Activated T-cell treated with anti-CD3 and anti-CD28 coated beads, Interleukin-2, amount 50 U/mL, for 72 hours (primary cell): ENCODE data around the gene AMPH. TPM values are rescaled to one million over a fixed set of nuclear protein-coding genes. Genes with fewer than 3 reads are reported as not detected.

Source experiments
- ATAC-seq, 2 donors: fragments of 150-1000 bp; cut with Tn5 transposase; replicated peaks in 1 of 2; 2 replicates each; pipeline ENCODE4 v1.10.0; 2021; ENCODE audit warnings: moderate library complexity in 2 of 2, mild to moderate bottlenecking in 1 of 2
- DNase-seq, 2 donors: peaks; one replicate each; pipeline ENCODE4 v3.0.0; 2021 to 2022; ENCODE audit warnings: mixed read lengths in 1 of 2
- H3K27ac Mint-ChIP-seq: one replicate; pipeline ENCODE4 v1.8.0; 2022; ENCODE audit warnings: mild to moderate bottlenecking, moderate library complexity, mixed read lengths
- H3K27me3 Mint-ChIP-seq: one replicate; pipeline ENCODE4 v1.8.0; 2022; ENCODE audit warnings: low read depth, mixed read lengths
- H3K36me3 Mint-ChIP-seq, 2 donors: one replicate each; pipeline ENCODE4 v1.8.0; 2022; ENCODE audit warnings: mixed read lengths in 2 of 2, mild to moderate bottlenecking in 1 of 2; ENCODE audit not compliant: insufficient read depth in 2 of 2
- H3K4me1 Mint-ChIP-seq: one replicate; pipeline ENCODE4 v1.8.0; 2022; ENCODE audit warnings: low read depth, mixed read lengths
- H3K4me3 Mint-ChIP-seq, 2 donors: one replicate each; pipeline ENCODE4 v1.8.0; 2022; ENCODE audit warnings: mild to moderate bottlenecking in 2 of 2, mixed read lengths in 2 of 2, moderate library complexity in 2 of 2
- H3K9me3 Mint-ChIP-seq, 2 donors: one replicate each; pipeline ENCODE4 v1.8.0; 2022; ENCODE audit warnings: mixed read lengths in 2 of 2
- total RNA-seq, 2 donors: library from RNA; stranded (reverse); gene quantifications; one replicate each; pipeline ENCODE4 v1.2.3, GENCODE V29; 2022

Gene AMPH
- total RNA-seq, 2 donors from 2014 or later = 0.07 to 0.53 TPM

DNA sequence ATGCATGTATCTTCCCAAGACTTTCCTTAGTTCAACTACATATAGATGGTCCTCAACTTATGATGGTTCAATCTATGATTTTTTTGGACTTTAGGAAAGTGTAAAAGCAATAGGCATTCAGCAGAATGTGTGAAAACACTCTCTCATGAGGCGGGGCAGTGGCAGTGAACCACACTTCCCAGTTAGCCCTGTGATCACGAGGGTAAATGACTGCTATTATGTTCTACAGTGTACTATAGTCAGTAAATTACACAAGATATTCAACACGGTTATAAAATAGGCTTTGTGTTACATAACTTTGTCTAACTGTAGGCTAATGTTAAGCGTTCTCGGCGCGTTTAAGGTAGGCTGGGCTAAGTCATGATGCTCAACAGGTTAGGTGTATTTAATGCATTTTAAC is 169.3 kb downstream of the AMPH start:
- H3K9me3 Mint-ChIP-seq = peaks cover 6 to 7% of the 10 kb centered on the region in 2 donors
- H3K4me1 Mint-ChIP-seq = peaks cover 23% of the 10 kb centered on the region
- no peaks in the 10 kb centered on the region for H3K36me3 Mint-ChIP-seq

DNA sequence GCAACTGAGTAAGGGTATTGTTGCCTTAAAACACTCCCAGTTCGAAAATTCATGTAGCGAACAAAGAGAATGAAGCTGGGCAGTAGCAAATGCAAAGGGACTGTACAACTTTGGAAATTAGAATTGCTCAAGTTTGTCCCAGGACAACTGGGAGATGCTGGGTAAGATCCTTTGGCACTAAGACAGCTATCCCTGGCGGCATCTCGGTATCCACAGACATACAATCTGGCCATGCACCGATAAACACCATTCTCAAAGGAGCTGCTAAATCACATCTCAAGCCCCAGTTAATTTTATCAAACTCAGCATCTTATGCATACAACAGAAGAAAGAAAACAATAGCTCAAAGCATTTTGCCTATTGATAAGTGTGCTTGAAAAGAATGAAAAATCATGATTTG is 177.3 kb downstream of the AMPH start:
- Mint-ChIP-seq H3K4me1 (peaks cover 7% of the 10 kb centered on the region), H3K4me3 (no peak overlapping the region), H3K9me3 (peaks cover 6% of the 10 kb centered on the region in 2 donors), H3K36me3 (no peaks in the 10 kb centered on the region), H3K27me3 (peaks cover 11% of the 10 kb centered on the region), H3K27ac (no peak overlapping the region)
- no peak for DNase-seq
- no peak for ATAC-seq

More for the DNA sequence above, 169.3 kb downstream of the AMPH start:
- ATAC-seq = no peak
- H3K4me3 Mint-ChIP-seq = no peak overlapping the region
- H3K27me3 Mint-ChIP-seq = no peaks in the 10 kb centered on the region
- H3K27ac Mint-ChIP-seq = no peak overlapping the region
- no peak for DNase-seq

DNA sequence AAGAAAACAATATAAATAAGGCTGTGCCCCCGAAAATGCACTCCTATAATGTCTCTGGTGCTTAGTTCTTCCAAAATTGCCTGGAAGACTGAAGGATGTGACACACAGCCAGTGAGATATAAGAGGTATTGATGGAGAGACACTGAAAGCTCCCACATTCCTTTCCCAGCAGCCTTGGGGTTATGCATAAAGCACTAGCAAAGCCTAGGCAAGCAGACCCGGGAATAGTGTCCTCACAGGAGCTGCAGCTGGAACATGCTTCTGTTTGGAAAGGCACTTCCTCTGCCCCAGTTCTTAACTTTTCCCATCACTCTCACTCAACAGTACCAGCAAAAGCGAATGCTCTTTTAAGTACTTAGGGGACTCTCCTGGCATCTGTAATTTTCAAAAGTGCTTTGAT is 178.0 kb downstream of the AMPH start:
- DNase-seq (no peak), ATAC-seq (no peak)
- Mint-ChIP-seq H3K27me3 (peaks cover 11% of the 10 kb centered on the region), H3K9me3 (peaks cover 3% of the 10 kb centered on the region in 2 donors), H3K27ac (no peak overlapping the region), H3K4me1 (peaks cover 12% of the 10 kb centered on the region), H3K36me3 (no peaks in the 10 kb centered on the region), H3K4me3 (no peak overlapping the region)

DNA sequence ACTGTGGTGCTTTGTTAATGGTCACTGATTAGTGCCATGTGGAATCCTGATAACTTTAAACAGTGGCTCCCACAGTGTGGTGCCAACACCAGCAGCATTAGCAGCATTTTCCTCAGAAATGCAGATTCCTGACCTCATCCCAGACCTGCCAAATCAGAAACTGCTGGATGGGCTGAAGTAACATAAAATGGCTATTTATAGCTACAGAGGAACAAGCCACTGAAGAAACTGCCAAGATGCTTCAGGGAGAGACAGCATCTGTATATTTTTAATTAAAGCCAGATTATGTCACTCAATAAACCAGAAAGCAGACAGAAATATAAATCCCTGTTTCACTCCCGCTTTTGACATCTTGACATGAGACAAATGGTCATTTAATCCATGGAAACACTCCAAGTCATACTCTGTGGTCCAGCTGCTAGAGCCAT is 178.5 kb downstream of the AMPH start:
- Mint-ChIP-seq H3K27ac (no peak overlapping the region), H3K36me3 (no peaks in the 10 kb centered on the region), H3K9me3 (peaks cover 3% of the 10 kb centered on the region in 2 donors), H3K4me3 (no peak overlapping the region), H3K27me3 (peaks cover 11% of the 10 kb centered on the region), H3K4me1 (peaks cover 12% of the 10 kb centered on the region)
- no peak for ATAC-seq
- no peak for DNase-seq

DNA sequence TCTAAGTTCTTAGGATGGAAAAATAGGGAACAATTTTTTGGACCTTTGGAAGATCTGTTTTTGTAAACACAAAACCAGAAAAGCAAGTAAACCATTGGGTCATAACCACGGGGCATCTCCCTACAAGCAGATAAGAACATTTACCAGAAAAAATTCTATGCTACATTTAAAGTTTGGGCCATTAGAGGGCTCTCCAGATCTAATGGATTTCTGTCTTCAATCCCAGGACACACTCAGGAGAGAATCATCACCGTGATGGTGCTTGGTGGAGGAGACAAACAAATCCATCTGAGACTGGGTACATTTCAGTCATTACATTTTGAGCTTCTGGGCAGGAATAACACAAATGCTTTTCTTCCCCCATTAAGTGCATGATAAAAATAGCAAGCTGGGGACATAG is 179.3 kb downstream of the AMPH start:
- Mint-ChIP-seq H3K4me1 (peaks cover 12% of the 10 kb centered on the region), H3K9me3 (peaks cover 1% of the 10 kb centered on the region in 2 donors), H3K27ac (no peak overlapping the region), H3K27me3 (peaks cover 11% of the 10 kb centered on the region), H3K36me3 (no peaks in the 10 kb centered on the region), H3K4me3 (no peak overlapping the region)
- DNase-seq = no peak
- no peak for ATAC-seq

DNA sequence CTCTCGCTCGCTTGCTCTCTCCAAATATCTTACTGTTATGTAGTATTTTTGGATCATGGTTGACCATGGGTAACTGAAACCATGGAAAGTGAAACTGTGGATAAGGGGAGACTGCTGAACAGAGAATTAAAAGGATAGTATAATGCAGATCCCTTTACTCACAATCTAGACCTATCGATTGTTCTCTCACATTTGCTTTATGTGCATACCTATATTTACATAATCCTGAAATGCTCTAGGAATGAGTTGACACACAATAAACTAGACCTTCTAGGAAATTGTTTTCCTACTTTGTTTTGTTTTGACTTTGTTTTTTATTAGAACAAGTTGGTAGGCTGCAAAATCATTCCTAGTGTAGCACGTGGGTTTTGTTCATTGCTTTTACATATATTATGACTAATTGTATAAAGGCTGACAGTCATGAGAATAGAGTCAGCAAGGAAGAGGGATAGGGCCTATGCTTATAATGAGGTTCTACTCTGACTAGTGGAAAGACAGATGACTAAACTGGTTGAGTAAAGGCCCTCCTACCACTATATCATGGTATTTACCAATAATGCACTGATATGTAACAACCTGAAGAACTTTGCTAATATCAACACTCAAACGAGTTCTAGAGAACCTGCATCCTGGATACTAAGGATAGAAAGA is 182.5 kb downstream of the AMPH start:
- DNase-seq = no peak
- H3K9me3 Mint-ChIP-seq = peaks cover 0 to 2% of the 10 kb centered on the region in 2 donors
- H3K27ac Mint-ChIP-seq = no peak overlapping the region
- H3K27me3 Mint-ChIP-seq = peaks cover 10% of the 10 kb centered on the region
- ATAC-seq = peak; percentile 91 to 92
- H3K4me3 Mint-ChIP-seq = no peak overlapping the region
- no peaks in the 10 kb centered on the region for H3K36me3 Mint-ChIP-seq
- peaks cover 12% of the 10 kb centered on the region for H3K4me1 Mint-ChIP-seq

DNA sequence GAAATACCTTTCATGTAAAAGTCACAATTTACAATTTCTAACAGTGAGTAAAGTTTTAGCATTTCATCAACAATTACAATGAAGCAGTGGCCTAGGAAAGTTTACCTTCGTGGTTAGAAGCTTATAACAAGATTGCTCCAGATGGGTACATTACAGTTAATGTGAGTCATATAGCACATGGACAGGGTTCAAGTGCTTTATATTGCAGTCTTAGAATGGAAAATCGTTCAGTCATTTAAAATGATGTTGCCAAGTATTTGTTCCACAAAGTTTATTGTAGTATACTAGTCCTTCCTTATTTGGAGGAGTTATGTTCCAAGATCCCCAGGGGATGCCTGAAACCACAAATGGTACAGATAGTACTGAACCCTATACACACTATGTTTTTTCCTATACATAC is 183.1 kb downstream of the AMPH start:
- no peaks in the 10 kb centered on the region for H3K36me3 Mint-ChIP-seq
- H3K4me3 Mint-ChIP-seq = no peak overlapping the region
- DNase-seq = no peak
- ATAC-seq = no peak
- H3K4me1 Mint-ChIP-seq = peaks cover 12% of the 10 kb centered on the region
- H3K9me3 Mint-ChIP-seq = peaks cover 0 to 2% of the 10 kb centered on the region in 2 donors
- H3K27ac Mint-ChIP-seq = no peak overlapping the region
- peaks cover 4% of the 10 kb centered on the region for H3K27me3 Mint-ChIP-seq

DNA sequence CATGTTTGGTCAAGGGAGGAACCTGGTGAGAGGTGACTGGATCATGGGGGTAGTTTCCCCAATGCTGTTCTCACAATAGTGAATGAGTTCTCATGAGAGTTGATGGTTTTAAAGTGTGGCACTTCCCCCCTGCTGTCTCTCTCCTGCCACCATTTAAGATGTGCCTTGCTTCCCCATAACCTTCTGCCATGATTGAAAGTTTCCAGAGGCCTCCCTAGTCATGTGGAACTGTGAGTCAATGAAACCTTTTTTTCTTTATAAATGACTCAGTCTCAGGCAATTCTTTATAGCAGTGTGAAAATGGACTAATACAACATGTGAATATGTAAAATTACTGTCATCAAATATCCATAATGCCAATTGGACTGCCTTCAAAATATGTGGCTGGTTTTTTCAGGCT is 192.2 kb downstream of the AMPH start:
- ATAC-seq = peak; percentile 56 to 68

DNA sequence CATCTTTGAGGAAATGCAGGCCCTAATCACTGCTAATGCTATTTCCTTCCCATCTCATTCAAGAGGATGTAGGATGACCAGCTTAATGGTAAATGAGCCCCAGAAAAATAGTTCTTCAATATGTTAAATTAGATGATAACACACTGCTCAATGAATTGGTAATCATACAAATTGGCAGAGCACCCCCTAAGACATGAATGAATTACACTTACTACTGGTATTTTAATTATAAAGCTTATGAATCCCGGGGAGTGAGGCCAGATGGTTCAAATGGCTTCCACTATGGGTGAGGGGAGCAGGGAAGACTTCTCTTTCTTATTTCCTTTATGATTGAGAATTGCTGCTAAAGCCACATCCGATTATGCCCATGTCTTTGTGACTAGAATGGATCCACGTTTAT is 198.5 kb downstream of the AMPH start:
- H3K9me3 Mint-ChIP-seq = peaks cover 0 to 4% of the 10 kb centered on the region in 2 donors
- peaks cover 47% of the 10 kb centered on the region for H3K4me1 Mint-ChIP-seq
- H3K27me3 Mint-ChIP-seq = no peaks in the 10 kb centered on the region

More for the DNA sequence above, 192.2 kb downstream of the AMPH start:
- no peak overlapping the region for H3K4me3 Mint-ChIP-seq
- H3K36me3 Mint-ChIP-seq = peaks cover 0 to 5% of the 10 kb centered on the region in 2 donors
- no peaks in the 10 kb centered on the region for H3K27me3 Mint-ChIP-seq
- H3K27ac Mint-ChIP-seq = no peak overlapping the region
- peaks cover 2 to 6% of the 10 kb centered on the region in 2 donors for H3K9me3 Mint-ChIP-seq
- peaks cover 13% of the 10 kb centered on the region for H3K4me1 Mint-ChIP-seq
- DNase-seq = no peak

DNA sequence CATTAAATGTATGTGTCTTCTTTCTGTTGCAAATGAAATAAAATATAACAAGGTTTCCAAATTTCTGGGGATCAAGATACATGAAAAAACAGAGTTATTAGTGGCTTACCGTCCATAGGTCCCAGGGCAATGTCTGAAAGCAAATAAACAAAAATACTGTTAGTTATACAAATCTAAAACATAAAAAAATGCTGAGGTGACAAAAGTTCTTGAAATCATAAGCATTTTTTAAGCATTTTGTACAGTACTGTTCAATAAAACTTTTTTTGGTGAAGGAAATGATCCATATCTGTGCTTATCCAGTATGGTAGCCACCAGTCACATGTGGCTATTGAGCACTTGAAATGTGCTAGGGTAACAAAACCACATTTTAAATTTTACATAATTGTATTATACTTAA is 199.1 kb downstream of the AMPH start:
- Mint-ChIP-seq H3K27me3 (no peaks in the 10 kb centered on the region), H3K4me3 (no peak overlapping the region), H3K36me3 (peaks cover 0 to 2% of the 10 kb centered on the region in 2 donors), H3K27ac (no peak overlapping the region), H3K9me3 (peaks cover 0 to 4% of the 10 kb centered on the region in 2 donors), H3K4me1 (peaks cover 53% of the 10 kb centered on the region)
- DNase-seq (no peak), ATAC-seq (no peak)

More for the DNA sequence above, 198.5 kb downstream of the AMPH start:
- H3K36me3 Mint-ChIP-seq = peaks cover 0 to 2% of the 10 kb centered on the region in 2 donors
- no peak for ATAC-seq
- no peak overlapping the region for H3K27ac Mint-ChIP-seq
- no peak overlapping the region for H3K4me3 Mint-ChIP-seq
- DNase-seq = no peak

DNA sequence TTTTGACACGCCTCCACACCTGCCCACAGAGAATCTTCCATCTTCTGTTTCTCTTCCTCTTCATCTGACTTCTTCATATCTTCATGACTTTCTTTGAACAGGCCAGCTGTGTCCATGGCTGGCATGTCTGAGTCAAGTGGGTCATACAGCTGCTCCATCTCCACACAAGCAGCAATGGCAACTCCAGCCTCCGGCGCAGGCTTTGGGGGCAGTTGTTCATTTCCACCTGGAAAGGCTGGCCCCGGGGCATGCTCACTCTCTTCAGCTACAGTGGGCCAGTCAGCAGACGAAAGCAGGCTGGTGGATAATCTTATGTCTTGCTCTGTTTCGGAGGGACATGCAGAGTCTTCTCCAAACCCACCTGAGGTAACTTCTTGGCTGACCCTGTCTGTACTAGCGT is 202.1 kb downstream of the AMPH start:
- Mint-ChIP-seq H3K27me3 (no peaks in the 10 kb centered on the region), H3K27ac (no peak overlapping the region), H3K4me1 (peaks cover 76% of the 10 kb centered on the region), H3K36me3 (peaks cover 0 to 2% of the 10 kb centered on the region in 2 donors), H3K4me3 (no peak overlapping the region), H3K9me3 (no peaks in the 10 kb centered on the region)
- no peak for DNase-seq
- ATAC-seq = no peak

DNA sequence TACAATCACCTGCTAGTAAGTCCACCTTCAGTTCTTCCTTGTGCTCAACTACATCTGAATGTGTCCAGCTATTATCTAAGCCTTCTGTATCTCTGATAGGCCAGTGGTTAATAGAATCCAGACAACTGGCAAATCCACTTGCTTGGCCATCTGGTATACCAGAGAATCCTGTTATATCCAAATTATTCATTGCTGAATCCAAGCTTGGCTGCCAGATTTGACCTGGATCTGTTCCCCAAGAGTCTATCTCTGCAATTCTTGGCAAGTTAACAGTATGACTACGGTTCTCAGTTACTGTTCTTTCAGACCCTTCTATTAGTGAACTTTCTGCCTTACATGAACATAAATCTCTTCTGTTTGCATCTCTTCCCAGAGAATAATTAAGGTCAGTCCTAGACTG is 203.1 kb downstream of the AMPH start:
- no peaks in the 10 kb centered on the region for H3K9me3 Mint-ChIP-seq
- H3K4me3 Mint-ChIP-seq = no peak overlapping the region
- ATAC-seq (no peak), DNase-seq (no peak)
- no peak overlapping the region for H3K27ac Mint-ChIP-seq
- H3K36me3 Mint-ChIP-seq = peaks cover 0 to 2% of the 10 kb centered on the region in 2 donors
- H3K4me1 Mint-ChIP-seq = peaks cover 69% of the 10 kb centered on the region
- no peaks in the 10 kb centered on the region for H3K27me3 Mint-ChIP-seq

DNA sequence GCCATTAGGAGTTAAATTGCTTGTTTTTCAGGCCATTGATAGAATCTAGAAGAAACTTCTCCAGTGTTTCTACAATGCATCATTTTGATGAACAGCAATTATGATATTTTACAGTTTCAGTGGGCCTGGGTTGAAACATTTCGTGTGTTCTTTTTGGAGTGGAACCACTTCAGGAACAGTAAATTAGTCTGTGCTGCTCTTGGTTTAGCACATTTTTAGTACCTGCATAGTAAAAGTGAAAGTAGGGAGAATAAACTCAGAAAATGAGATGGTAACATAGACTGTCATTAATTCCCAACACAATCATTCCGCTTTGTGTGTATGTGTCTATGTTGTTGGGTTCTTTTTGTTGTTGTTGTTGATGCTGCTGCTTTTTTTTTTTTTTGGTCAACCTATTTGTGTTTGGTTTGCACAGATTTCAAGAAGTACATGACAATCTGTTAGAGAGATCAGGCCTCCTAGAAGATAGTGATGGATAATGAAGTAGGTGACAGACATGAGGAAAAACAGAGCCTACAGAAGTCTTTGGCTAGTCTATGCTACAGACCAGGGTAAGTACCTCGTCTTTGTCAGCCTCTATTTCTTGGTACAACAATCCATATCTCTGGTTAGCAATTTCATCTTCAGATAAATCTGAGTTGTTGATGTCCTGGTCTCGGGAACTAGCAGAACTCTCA is 203.8 kb downstream of the AMPH start:
- ATAC-seq (peak; percentile 53 to 62), DNase-seq (no peak)
- H3K9me3 Mint-ChIP-seq = no peaks in the 10 kb centered on the region
- peak overlapping the region in 1 of 2 donors; percentile 11 for H3K4me3 Mint-ChIP-seq
- peaks cover 0 to 2% of the 10 kb centered on the region in 2 donors for H3K36me3 Mint-ChIP-seq
- H3K4me1 Mint-ChIP-seq = peaks cover 64% of the 10 kb centered on the region
- H3K27ac Mint-ChIP-seq = no peak overlapping the region
- H3K27me3 Mint-ChIP-seq = no peaks in the 10 kb centered on the region
